ENCODE results near the gene IRAK3.

GRCh38 chr12:66189486-66189843, 451 bp downstream of the IRAK3 start:
- TF ChIP-seq CTCF (IDR thresholded peaks at IDR 0.05 in 8 of 11, conservative IDR thresholded peaks at IDR 0.05 in 3 of 11): no peak
- no peak for TF ChIP-seq POLR2A (IDR thresholded peaks at IDR 0.05)
